NOMO-1 treated with dmso at 0.1 percent for 144 hours (cell line): ENCODE results near the gene GLUL.
A peak's percentile ranks its signal among the peaks of the same experiment; 100 is the strongest.

Experiments
- DNase-seq: peaks from one replicate; lab custom pipeline; 2025; ENCODE audit not compliant: unreplicated experiment; lab: John Stamatoyannopoulos, UW

The GLUL gene

DNA sequence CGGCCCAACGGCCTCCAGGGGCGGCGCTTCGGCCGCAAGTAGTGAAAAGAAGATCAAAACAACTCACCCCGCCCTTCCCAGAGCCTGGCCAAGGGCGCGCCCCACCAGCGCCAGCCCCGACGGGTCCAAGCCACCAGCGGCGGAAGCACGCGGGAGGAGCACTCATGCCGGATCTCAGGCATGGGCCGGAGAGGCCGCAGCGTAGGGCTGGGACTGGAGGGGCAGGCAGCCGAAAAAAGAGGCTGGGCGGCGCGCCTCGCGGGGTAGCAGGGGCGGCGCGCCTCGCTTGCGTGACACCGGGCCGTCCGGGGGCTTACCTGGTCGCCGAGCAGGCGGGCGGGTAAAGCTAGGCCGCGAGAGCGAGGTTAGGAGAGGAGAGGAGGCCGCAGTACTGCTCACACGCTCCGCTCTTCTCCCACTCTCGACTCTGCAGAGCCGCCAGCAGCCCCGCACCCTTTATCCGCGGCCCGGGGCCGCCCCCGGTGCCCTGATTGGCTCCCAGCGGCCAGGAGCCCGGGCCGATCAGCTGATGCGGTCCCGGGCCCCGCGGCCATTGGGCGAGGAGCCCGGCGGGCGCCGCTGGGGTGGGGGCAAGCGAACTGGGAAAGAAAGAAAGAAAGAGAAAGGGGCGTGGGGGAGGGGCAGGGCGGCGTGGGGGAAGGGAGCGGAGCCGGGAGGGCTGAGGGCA lies at the start of gene GLUL:
GLUL (minus strand) TSS at position 429 of the 688 bp plus-strand sequence. CDS start 3,053 bp downstream, outside the sequence.
- DNase-seq, result peak; percentile 86

DNA sequence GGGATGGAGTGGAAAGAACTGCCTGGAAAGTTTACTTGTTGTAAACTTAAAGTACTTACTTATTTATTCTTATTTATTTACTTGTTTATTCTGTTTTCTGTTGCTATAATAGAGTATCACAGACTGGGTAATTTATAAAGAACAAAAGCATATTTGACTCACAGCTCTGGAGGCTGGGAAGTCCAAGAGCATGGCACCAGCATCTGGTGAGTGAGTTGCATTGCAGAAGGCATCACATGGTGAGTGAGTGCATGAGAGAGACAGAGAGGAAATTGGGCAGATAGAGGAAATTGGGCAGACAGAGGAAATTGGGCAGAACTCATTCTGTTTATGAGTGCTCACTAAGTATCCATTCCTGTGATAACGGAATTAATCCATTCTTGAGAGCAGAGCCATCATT lies 46.7 kb upstream of the GLUL start:
- no peak for DNase-seq

DNA sequence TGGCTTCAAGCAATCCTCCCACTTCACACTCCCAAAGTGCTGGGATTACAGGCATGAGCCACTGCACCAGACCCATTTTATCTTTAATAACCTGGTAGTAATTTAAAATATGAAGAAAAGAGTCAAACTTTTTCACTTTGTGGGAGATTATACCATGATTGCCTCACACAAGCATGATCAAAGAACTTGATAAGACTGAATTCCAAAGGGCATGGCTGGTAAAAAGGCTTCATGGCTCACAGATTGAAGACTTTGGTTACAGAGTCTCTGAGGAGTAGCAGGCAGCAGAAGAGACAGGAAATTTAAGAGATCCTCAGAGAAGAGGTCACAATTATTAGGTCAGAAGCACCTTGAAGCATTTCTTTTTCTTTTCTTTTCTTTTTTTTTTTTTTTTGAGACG lies 42.0 kb upstream of the GLUL start:
- no peak for DNase-seq

DNA sequence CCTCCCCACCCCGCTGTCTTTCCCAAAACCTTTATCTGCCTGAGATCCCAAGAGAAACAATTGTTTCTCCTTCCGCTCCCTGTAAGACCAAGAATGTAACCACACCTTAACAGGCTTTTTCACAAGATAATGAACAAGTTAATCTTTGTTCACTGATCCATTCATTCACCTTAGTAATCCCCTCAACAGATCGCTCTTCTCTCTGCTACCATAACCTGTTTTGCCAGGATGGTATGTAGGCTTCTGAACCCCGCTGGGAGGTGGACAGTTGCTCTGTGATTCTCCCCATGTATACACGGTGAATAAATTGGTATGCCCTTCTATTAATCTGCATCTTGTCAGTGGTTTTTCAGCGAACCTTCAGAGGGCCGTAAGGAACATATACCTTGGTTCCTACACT lies 39.7 kb upstream of the GLUL start:
- DNase-seq, result no peak

DNA sequence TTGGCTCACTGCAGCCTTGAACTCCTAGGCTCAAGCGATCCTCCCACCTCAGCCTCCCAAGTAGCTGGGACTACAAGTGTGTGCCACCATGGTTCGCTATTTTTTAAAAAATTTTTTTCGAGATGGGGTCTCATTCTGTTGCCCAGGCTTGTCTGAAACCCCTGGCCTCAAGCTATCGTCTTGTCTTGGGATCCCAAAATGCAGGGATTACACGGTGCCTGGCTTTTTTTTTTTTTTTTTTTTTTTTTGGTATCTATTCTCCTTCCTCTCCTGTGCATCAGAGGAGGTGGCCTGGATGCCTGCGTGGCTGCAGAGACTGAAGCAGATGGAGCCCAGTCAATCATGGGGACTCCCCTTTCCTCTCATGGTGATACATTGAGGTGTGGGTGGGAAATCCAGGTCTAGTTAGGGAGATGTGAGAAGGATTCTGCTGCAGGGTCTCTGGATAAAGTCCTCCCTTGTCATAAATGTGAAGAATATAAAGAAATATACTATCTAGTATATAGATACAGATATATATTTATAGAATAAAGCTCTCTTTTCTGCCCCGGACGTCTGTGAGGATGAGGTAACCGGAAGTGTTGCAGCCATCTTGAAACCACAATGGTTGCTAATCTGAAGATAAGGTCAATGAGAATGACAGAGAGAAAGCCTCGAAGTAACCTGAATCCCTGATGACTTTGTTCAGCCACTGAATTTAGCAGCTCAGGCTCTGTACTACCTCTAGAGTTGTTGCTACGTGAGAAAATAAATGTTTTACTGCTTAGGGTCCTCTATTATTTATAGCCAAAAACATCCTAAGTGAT lies 38.9 kb upstream of the GLUL start:
- peak; percentile 53 for DNase-seq

DNA sequence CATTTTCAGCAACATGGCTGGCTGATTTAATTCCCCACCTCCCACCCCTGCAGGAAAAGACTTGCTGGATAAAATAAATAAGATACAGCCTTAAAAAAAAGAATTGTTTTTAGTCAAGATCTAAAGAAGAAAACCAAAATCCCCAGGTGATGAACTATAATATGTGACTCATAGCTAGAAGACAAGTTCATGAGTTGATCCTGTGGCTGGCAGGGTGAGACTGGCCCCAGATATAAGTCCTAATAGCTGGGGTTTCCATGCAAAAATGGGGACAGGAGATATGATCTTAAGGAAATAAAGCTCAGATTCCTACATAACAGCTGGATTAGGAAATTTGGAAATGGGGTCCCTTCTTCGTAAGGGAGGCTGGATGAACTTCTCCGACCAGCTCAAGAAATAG lies 36.5 kb upstream of the GLUL start:
- no peak for DNase-seq

DNA sequence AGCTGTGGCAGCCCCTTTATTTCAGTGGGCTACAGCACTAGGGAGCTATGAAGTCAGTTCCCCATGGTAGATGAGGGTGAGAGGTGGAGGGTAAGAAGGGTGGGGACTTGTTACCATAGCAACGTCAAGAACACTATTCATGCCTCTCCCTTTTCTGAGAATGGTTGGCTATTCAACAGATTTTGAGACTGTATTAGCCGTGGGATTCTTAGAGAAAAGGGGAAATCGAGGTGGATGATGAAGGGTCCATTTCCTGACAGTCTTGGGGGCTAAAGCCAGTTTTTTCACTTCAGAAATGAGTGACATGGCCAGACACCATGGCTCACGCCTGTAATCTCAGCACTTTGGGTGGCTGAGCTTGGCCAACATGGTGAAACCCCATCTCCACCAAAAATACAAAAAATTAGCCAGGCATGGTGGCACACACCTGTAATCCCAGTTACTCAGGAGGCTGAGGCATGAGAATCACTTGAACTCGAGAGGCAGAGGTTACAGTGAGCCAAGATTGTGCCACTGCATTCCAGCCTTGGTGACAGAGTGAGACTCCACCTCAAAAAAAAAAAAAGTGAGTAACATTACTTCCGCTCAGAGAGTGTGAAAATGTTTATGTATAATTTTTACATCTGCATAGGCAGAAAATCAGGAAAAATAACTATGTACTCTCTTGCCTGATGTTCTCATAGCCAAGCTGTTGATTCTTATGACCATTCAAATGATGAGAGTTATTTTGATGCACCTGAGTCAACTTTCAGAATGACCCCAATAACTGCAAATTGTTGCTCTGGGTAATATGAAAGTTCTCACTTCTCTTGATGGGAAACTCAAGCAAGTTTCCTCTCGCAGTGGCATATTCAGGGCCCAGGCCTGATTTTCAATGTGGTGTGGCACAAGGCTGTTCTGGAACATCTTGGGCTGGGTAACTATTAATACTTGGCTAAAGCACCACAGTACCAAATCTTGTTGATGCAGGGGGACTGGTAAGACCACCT lies 35.1 kb upstream of the GLUL start:
- DNase-seq, result no peak

DNA sequence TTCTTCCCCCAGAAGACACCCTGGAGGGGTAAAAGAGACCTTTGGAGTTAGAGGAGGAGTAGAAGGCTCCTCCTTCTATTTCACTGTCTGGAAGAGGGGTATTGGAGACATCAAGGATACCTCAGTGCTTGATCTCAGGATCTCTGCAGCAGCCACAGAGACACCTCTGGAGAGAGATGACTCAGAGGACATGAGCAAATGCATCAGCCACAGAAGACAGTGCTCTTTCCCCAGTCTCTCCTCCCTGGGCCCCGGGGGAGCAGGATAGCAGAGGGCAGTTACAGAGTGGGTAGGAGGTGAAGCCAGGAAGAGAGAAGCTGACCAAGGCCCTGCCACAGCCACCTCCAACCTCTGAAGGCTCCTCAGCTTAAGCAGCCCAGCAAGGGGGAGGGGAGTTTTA lies 24.2 kb upstream of the GLUL start:
- no peak for DNase-seq

DNA sequence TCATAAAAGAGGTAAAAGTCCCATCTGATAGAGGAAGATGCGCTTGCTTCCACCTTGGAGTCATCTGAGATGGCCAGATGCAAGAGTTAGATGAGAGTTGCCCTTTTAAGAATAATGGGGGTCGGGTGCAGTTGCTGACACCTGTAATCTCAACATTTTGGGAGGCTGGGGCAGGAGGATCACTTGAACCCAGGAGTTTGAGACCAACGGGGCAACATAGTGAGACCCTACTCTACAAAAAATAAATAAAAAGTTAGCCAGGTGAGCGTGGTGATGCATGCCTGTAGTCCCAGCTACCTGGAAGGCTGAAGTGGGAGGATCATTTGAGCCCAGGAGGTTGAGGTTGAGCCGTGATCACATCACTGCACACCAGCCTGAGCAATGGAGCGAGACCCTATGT lies 22.4 kb upstream of the GLUL start:
- no peak for DNase-seq

DNA sequence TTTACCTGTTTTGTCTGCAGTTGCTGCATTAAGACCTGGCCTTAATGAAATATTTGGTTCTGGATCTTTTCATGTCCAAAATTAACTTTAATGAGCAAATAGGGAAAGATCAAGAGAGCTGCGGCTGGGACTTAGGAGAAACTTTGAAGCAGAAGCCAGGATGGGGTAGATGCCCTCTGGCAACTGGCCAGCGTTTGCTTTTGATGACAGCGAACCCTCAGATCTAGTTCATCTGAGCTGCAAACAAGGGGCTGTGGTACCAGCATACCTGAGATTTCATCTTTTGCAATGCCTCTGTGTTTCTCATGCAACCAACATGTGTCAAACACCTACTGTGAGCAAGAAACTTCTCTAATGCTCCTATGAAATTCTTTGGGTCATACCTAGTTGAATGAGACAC lies 21.9 kb upstream of the GLUL start:
- DNase-seq, result no peak

DNA sequence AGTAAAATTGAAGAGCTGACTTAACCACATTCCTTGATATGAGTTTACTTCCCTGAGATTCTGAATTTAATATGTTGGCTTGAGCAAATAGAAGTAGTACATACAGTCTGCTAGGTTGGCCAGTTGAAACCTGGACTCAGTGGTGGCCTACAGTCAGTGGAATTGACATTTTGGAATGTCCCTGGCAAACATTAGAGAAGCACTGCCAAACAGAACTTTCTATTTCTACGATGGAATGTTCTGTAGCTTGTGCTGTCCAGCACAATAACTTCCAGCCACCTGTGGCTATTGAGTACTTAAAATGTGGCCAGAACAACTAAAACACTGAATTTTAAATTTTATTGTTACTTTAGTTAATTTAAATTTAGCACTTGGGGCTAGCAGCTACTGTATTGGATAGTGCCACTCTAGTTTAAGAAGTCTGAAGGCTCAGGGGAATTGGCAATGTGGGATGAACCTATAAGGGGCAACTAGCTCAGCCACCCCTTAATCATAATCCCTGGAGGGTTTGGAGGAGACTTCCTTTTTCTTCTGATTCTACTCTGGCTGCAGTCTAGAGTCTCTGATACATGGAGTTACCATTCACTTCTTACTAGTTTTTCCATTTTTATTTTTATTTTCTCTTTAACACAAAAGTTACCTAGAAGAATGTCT lies 19.2 kb upstream of the GLUL start:
- no peak for DNase-seq

DNA sequence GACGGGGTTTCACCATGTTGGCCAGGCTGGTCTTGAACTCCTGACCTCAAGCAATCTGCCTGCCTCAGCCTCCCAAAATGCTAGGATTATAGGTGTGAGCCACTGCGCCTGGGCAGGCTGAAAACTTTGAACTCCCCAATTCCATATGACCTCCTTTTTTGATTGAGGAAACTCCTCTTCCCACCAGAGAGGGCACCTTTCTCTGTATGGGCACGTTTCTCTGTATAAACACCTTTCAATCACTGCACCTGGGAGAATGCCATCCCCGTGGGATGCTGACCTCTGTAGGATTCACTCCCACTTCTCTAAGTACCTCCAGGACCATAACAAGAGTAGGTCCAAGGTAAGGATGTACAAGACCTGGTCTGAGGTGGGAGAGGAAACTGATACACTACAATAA lies 18.5 kb upstream of the GLUL start:
- DNase-seq, result no peak

DNA sequence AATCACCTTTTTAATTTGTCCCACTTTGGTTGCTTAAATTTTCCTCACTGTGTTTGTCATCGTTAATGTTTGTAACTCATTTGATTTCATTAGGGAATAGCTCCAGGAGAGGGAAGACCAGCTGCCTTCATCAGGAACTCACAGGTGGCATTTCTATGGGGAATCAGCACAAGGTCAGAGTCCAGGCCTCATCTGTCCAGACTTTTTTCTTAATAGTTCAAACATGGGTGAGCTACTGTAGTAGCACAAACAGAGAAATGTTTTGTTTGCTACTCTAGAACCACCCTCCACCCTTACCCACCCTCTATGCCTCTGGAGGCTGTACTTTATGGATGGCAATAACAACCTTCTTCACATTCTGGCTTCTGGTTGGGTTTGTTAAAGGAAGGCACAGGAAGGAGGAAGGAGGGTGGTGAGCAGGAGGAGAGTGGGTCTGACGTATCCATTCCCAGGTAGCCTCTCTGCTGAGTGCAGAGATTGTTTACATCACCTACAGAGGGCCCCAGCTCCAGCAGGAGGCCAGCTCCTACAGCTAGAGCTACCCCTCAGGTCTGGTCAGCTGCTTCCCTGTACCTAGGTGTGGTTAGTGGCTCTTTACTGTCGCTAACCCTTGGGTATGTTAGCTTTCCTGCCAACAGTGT lies 17.0 kb upstream of the GLUL start:
- no peak for DNase-seq

DNA sequence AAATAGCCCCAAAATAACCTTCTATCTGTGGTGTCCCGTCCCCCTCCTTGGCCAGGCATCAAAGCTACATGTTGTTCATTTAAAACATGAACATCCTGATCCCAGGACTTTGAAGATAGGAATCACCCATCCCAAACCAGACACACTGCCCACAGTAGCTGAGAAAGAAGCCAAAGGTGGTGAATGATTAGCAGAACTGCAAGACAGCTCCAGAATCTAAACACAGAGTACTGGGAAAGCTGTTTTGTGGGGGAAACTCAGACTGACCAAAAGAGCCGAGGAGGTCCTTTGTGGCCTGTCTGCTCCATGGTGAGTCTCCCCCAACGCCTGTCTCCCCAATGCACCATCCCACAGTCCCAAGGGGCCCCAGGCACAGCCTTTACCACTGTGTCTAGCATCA lies 16.1 kb upstream of the GLUL start:
- DNase-seq, result no peak

DNA sequence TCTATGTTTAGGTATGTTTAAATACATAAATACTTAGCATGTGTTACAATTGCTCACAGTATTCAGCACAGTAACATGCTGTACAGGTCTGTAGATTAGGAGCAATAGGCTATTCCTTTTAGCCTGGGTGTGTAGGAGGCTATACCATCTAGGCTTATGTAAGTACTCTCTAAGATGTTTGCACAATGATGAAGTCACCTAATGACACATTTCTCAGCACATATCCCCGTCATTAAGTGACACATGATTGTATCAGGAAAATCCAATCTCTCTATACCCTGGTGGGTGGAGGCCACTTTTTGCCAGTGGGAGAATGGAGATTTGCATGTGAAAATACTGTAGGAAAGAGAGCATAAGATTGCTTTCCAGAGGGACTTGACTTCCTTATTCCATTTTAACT lies 14.4 kb upstream of the GLUL start:
- no peak for DNase-seq

DNA sequence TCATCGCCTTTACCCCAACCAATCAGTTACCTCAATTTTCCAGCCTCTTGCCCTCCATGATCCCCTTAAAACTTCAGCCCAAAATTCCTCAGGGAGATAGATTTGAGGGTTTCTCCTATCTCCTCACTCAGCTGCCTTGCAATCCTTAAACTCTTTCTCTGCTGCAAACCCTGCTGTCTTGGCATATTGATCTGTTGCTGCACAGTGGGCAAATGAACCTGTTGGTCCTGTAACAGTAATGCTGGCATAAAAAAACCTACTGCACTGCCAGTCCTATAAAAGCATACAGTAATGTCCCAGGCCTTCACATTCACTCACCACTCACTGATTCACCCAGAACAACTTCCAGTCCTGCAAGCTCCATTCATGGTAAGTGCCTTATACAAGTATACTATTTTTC lies 14.0 kb upstream of the GLUL start:
- no peak for DNase-seq

DNA sequence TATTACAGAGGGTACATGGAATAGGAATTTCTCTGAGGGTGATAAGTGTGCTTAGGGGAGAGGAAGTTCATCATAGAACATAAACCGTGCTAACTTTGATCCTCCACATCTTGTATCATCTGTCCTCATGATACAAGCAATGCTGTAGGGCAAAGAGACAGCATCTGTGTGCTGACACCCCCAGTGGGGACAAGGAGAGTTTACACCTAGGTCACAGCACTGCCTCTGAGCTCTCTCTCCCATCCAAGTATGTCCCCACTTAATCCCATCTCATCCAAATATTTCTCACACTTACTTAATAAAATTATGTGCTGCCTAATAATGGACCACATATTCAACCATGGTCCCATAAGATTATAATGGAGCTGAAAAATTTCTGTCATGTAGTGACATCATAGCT lies 13.2 kb upstream of the GLUL start:
- no peak for DNase-seq

DNA sequence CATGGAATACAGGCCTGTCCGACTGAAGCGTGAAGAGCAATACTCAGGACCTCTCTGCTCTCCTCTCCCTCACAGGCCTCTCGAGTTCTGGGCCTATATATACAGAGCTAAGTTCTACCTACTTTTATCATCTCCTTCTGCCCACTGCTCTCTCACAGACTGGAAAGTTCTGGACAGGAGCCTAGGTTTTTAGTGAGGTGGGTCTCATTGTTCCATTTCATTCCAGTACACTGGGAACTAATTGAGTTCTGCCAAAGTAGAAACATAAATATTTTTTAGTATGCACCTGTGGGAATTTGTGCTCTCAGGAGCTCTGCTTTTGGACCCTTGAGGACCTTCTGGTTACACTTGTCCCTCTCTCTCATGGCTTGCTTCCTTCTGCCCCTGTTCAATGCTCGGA lies 9.0 kb upstream of the GLUL start, which contains the start of gene TEDDM1:
TEDDM1 (minus strand) TSS at position 101 of the 400 bp plus-strand sequence. CDS start 182 bp downstream, outside the sequence.
- no peak for DNase-seq

DNA sequence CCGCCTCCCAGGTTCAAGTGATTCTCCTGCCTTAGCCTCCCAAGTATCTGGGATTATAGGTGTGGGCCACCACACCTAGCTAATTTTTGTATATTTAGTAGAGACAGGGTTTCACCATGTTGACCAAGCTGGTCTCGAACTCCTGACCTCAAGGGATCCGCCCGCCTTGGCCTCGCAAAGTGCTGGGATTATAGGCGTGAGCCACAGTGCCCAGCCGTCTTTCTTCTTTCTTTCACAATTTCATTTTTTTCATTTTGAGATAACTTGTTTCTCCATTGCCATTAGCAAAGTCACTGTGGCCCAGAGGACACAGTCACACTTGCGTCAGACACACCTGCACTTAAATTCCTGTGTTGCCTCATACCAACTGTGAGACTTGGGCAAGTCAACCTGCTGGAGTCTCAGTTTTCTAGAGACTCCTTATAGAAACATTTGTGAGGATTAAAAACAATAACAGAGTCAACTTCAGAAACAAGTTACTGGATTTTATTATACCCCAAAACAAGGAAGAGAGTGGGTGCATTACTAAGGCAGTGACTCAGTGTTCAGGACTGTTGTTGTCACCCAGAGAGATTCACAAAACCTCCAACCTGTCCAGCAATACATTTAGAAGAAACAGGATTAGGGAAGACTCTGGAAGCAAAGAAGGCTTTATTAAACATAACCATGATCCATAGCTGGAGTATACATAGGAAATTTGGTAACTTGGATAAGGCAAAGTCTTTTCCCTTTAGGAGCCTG lies 6.2 kb upstream of the GLUL start:
- no peak for DNase-seq

DNA sequence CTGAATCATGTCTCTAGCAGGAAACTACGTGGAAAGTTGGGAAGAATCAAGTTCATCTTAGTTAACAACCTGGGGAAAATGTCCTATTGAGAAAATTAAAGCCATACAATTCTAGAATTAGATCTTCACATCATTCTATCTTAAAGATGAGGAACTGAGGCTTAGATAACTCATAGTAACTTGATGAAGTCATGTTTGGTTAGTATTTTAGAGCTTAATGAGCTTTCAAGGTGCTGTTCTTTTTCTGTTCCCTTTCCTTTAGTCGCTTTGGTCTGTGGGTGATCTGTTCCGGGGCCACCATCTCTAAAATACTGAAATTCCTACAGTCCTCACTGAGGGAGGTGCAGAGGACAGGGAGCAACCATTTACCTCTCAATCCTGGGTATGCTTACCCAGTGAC lies 4.3 kb upstream of the GLUL start:
- DNase-seq, result no peak
